Activated CD4-positive, alpha-beta T cell treated with anti-CD3 and anti-CD28 coated beads for 24 hours (primary cell): ENCODE measurements around the gene GTF2F2.

Experiments
- DNase-seq, 2 donors: peaks; one replicate each; pipeline ENCODE4 v3.0.0-alpha.2; 2020; ENCODE audit warnings: low read depth in 2 of 2

Gene GTF2F2

DNA sequence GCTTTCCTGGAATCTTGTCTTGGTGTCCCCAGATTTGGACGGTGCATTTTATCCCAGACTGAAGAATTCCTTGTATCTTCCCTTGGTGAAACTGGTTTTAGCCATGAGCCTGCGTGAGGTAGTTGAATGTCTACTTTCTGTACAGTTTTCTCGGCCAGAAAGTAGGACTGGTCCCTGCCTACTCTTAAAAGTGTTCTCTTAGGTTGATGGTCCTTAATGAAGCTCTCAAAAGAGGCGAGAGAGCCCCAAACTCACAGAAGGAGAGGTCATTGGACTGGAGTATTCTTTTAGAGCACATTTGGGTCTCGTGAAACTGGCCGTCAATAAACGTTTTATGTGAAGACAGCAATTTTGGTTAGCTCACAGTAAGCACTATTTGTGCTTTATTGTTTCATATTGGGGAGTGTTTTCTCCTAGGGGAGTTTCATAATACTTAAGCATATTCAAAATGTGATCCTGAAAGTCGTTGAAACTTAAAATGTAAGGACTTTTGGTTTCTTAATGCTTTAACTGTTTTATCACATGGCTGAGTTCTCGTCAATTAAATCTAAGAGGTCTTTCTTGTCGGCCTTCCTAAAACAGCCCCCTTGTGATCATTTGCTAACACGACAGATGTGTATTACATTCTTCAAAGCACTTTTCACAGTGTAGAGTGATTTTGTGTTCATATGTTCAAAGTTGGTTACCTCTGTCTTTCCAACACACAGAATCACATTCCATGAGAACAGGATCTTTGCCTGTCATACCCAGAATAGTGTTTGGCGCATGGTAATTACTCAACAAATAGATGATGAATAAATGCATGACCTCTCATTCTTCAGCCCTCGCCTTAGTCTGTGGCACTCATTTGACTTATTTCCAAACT is 889 bp downstream of the GTF2F2 start:
- DNase-seq, result no peak

GRCh38 chr13:45122941-45123340 is 2.6 kb downstream of the GTF2F2 start:
- DNase-seq, result no peak

DNA sequence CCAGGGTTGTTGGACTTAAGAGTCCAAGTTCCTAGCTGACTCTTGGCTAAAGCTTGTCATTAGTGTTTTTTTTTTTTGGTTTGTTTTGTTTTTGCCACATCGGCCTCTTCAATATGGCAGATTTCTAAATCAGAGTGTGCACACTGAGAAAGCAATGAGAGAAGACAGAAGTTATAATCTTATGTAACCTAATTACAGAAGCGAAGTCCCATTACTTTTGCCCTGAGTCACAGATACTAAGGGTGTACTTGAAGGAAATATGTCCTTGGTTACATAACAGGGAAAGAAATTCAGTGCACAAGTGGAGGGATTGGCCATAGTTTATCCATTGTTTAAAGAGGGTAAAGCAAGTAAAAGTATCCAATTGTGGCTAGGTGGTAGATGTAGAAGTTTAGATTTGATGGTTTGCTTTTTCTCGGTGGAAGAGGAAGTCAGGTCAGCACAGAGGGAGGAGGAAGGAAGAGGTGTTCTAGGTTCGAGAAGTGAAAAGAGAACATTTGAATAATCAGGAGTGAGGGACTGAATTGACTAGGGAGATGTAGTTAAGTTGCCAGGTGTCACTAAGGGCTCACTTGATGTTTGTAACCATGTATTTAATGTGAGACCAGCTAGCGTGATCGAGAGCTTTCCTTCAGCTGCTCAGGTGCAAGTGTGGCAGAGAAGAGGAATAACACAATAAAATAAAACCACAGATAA is 12.2 kb downstream of the GTF2F2 start:
- DNase-seq, result no peak

DNA sequence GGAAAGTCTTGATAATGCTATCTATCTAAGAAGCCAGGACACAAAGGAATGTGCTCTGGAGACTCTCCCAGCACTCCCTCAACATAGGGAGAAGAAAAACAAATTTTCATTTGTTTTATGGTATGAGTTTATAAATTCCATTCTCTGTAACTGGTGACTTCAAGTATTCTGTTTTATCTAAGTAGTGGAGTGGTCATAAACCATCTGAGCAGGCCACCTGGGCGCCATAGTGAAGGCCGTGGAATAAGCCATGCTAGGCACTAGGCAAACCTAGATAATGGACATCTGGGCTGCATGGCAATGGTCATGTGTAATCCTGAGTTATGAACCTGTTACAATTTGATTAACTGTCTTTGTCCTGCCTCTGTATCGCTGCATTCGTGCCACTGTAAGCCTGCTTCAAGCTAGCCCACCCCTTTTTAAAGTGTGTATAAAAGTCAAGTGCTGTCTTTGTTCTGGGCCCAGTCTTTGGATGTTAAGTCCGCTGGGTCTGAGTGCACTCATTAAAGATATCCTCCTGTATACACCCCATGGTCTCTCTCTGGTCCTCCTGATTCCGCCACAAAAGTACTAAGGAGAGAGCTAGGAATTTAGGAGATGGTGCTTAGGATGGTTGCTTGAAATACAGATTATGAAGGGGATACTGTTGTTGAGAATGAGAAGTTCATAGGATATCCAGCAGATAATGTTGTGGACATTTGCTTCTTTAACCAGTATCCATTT is 13.2 kb downstream of the GTF2F2 start:
- DNase-seq, result no peak

- no peak for DNase-seq
Measured at GRCh38 chr13:45136741-45137504, 16.6 kb downstream of the GTF2F2 start.

DNA sequence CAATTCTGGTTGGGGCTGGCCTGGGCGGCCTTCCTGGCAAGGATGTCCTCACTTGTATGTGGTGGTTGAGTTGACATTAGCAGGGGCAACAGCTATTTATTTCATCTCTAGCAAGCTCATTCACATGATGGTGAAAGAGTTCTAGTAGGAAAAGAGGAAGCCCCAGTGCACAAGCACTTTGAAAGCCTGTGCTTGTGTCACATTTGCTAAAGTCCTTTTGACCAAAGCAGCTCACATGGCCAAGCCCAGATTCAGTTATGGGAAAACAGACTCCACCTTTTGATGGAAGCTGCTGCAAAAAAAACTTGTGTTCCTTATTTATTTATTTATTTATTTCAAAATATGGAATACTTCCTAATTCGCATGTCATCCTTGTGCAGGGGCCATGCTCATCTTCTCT is 17.2 kb downstream of the GTF2F2 start:
- DNase-seq, result no peak

DNA sequence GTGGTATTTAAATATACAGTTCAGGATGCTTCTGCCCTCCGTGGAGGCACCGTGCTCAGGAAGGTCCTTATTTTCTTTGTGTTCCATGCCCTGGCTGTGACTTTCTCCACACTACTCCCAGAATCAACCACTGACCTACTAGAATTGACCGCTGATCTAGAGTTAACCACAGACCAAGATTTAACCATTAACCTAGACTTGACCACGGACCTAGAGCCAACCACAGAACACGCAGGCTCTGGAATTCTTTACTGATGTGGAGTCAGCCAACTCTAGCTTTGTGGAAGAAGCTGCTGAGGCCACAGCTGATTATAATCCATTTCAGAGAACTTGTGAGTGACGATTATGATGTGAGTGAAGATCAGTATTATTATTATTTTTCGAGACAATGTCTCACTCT is 18.0 kb downstream of the GTF2F2 start:
- DNase-seq, result no peak

GRCh38 chr13:45141369-45141768 is 21.1 kb downstream of the GTF2F2 start:
- no peak for DNase-seq

DNA sequence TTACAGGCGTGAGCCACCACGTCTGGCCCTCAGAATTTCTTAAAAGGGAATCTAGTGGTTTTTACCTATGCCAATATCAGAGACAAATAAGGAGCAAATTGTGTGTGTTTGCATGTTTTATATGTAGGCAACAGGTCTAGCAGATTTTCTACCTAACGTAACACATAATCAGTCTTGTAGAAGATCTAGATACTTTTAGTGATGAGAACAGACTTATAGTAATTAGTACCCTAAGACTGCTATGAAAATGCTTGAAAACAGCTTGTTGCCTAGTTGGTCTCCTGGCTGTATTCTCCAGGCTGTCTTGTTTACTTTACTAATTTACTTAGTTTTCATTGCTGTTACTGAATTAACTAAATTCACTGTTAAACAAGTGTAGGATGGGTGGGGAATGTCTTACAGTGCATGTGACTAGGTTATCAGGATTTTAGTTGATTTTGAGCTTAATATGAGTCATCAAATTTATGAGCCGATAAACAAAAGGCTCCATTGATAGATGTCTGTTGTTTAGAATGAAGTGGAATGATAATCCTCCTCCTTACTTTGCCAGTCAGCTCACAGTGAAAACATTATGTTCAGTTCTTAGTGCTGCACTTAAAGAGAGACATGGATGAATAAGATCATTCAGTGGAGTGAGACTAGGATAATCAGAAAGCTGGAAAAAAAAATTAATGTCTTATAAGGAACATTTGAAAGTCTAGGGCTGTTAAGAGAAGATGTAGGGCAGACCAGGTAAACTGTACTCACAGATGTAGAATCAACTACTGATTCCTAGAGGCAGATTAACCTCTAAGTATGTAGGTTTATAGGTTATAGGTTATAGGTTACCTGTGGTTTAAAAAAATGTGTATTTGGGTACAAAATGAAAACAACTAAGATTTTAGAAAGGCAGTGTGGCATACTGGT is 22.4 kb downstream of the GTF2F2 start:
- DNase-seq, result no peak

DNA sequence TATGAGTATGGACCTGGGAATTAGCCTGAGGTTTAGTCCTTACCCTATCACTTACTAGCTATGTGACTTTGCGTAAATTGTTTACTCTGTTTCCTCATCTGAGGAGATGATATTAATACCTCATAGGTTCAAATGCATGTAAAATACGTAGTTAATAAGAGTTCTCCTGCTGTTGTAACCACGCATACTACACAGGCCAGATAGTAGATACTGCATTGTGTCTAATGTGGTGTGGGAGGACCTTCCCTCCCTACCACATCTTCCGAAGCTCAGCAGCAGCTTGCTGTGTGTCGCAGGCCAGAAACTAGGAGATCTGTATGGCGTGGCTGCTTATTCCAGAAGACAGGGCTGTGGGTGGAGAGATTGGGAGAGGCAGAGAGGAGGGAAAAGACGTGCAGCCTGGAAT is 23.0 kb downstream of the GTF2F2 start:
- DNase-seq, result no peak

- DNase-seq, result no peak
Measured at GRCh38 chr13:45149964-45150363, 29.7 kb downstream of the GTF2F2 start.

DNA sequence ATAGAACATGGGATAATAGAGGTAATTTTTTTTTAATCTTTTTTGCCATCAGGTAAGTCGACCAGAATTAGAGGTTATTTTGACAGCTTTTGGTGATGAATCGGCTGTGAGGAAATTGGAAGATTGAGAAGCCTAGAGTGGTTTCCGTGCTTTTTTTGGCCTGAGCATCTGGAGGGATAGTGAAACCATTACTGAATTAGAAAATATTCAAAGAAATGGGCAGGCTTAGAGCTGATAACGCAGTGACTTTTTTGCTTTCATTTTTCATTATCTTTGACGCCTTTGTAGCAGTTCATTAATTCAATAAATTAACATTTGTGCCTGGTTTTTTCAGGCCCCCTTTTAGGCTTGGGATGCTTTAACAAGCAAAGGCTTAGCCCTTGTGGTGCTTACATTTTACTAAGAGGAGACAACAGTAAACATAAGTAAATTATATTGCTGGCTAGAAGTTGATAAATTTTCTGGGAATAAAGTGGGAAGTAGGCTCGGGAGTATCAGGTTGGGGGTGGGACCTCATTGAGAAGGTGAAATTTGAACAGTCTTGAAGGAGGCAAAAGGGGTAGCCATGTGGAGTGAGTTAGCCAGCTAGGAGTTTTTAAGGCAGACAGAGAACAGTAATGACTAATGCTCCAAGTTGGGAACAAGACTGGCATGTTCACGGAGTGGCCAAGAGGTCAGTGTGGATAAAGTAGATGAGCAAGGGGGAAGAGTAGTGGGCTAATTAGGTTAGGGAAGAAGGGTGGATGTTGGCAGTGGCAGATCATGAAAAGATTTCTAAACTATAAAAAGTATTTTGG is 36.5 kb downstream of the GTF2F2 start:
- DNase-seq, result no peak

GRCh38 chr13:45162194-45162593 is 41.9 kb downstream of the GTF2F2 start:
- no peak for DNase-seq

GRCh38 chr13:45162821-45163220 is 42.5 kb downstream of the GTF2F2 start:
- DNase-seq, result no peak

DNA sequence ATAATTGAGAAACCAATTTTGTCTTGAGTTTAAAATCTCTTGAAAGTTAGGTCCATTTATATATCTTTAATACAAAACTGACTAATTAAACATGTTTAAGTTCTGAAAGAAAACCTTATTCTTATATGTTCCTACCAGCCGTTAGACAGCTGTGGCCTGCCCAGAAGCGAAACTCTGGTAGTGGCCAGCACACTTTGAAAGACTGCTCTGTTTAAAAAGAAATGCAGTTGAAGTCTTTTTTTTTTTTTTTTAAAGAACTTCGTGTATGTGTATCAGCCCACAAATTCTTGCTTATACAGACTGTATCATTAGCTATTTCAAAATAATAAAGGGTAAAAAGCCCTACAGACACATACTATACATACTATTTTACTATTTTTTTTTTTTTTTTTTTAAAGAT is 46.5 kb downstream of the GTF2F2 start:
- DNase-seq, result no peak

DNA sequence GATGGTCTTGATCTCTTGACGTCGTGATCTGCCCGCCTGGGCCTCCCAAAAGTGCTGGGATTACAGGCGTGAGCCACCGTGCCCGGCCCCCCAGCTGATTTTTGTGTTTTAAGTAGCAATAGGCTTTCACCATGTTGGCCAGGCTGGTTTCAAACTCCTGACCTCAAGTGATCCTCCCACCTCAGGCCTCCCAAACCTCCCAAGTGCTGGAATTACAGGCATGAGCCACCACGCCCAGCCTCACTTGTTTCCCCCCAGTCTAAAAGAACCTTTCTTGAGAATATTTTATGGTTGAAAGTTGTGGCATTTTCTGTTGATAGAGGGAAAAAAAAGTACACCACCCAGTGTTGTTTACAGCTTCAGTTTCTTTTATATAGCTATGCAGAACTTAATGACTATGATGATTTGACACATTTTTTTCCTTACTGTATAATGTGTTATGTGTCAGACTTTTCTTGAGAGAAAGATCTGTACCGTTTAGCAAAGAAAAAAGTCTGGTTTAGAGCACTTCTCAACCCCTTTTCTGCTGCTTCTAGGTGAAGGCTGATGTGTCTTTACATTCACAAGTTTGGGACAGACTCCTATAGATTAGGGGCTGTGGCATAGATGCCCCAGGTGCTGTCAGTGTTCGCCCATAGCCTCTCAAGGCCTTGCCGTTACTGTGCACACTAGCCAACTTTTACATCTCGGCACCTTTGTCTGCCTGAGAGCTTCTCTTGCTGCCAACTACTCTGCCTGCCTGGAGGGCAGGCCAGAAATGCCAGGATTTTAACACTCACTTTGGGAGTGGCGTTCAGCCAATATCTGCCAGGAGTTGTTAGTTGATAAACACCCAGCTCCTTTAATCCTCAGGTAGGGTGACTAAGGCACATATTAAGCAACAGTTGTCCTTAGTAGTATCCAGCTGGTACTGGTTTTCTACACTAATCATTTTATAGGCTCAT is 47.6 kb downstream of the GTF2F2 start:
- no peak for DNase-seq

DNA sequence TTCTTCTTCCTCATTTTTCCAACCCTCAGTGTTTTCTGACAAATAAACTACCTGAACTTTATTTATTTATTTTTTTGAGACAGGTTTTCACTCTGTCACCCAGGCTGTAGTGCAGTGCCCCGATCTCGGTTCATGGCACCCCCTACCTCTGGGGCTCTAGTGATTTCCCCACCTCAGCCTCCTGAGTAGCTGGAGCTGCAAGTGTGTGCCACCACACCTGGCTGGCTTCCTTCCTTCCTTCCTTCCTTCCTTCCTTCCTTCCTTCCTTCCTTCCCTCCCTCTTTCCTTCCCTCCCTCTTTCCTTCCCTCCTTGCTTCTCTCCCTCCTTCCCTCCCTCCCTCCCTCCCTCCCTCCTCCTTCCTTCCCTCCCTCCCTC is 48.2 kb downstream of the GTF2F2 start:
- no peak for DNase-seq

DNA sequence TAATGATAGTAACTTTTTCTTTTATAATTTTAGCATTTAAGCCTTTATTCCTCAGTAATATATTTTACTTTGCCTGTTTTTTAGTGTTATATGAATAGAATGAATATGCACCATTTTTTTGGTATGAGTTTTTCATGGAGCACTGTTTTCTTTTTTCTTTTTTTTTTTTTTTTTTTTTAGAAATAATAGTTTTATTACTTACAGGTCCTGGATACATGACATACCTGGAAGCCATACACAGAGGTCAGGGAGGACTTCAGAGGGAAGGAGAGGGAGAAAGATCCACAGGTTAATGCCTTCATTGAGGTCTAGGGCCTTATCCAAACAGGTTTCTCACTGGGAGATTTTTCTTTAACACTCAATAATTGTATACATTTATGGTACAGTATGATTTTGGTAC is 54.2 kb downstream of the GTF2F2 start:
- DNase-seq, result no peak
